HG03457 (cell line): ENCODE results near the gene SHISA5.
"Not testable (repeated sequence)": the region's sequence is repeated elsewhere in the genome, so short reads cannot be mapped to it uniquely, and the experiment has no call there.

Experiments
- ATAC-seq: cut with Tn5 transposase; IDR thresholded peaks from one replicate; pipeline ENCODE4 v1.9.1; 2021; ENCODE audit warnings: moderate number of reproducible peaks; ENCODE audit not compliant: unreplicated experiment

Gene SHISA5

DNA sequence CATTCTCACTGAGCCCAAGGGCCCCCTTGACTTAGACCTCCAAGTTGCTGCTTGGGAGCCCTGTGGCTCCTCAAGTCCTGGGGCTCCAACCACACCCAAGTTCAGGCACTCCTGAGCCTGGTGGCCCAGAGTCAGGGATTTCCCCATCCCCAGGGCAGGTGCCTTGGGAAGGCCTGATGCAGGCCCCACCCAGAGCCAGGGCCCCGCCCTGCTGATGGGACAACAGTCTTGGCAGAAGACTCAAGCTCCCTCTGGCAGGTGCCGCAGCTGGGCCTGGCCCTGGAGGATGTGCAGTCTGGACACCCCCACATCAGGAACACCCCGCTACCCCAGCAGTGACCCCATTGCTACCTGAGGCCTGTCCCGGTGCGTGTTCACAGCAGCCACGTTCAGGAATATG, 17.7 kb upstream of the SHISA5 start:
- ATAC-seq: no peak

GRCh38 chr3:48519277-48519643, 15.3 kb upstream of the SHISA5 start:
- ATAC-seq: no peak

DNA sequence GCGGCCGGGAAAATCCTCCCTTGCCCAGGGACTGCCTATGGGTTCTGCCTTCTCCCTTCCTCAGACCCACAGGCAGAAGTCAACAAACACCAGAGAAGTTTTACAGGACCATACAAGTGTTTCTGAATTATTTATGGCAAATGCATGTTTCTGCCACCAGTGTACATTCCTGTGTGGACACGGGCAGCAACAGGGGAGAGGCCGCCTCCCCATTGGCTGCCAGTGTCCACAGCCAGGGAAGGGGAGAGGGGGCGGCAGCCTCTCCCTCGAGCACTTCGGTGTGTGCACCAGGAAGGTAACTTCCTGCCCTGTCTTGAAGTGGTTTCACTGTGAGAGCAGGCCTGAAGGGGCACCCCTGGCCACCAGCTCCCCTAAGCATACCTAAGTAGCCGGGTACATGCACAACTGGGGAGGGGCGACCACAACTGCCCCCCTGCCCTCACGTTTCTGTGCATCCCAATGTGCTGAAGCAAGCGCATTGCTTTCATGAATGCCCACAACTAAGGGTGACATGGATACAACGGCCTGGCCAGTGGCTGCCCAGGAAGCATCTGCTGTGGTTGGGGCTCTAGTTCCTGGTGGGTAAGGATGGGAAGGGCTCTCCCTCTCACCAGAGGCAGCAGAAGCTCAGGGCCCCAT, 14.8 kb upstream of the SHISA5 start:
- no peak for ATAC-seq

GRCh38 chr3:48518069-48518468, 14.1 kb upstream of the SHISA5 start:
- no peak for ATAC-seq

GRCh38 chr3:48516571-48516970, 12.6 kb upstream of the SHISA5 start:
- ATAC-seq: no peak

- ATAC-seq: no peak
These were observed 10.7 kb upstream of the SHISA5 start for GRCh38 chr3:48514431-48515227.

- ATAC-seq: no peak
These were observed 7.6 kb upstream of the SHISA5 start for GRCh38 chr3:48511551-48511950.

- no peak for ATAC-seq
These were observed 3.5 kb upstream of the SHISA5 start for GRCh38 chr3:48507256-48508061.

GRCh38 chr3:48505968-48506504, 2.1 kb upstream of the SHISA5 start:
- ATAC-seq: no peak

- no peak for ATAC-seq
These were observed 1.2 kb upstream of the SHISA5 start for GRCh38 chr3:48505146-48505545.

GRCh38 chr3:48503401-48504050, 448 bp downstream of the SHISA5 start:
- ATAC-seq: no peak

DNA sequence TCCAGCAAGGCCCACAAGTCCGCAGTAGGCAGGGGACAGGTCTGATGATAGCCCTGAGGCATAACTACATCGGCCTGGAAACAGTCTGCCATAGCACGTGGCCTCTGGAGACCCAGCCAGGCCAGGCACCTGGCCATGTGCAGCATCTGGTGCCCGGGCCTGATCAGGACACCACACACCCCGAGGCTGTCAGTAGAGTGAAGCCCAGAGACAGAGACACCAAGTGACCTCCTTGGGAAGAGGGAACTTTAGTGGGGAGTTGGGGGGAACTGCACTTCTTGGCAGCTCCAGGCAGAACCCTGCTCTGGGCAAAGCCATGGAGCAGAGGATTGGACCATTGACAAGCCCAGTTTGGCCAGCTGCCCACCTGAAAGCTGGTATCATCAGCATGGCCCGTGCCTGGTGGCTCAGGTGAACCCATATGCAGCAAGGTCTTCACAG, 1.2 kb downstream of the SHISA5 start:
- ATAC-seq: no peak

GRCh38 chr3:48502121-48502520, 1.9 kb downstream of the SHISA5 start:
- no peak for ATAC-seq

DNA sequence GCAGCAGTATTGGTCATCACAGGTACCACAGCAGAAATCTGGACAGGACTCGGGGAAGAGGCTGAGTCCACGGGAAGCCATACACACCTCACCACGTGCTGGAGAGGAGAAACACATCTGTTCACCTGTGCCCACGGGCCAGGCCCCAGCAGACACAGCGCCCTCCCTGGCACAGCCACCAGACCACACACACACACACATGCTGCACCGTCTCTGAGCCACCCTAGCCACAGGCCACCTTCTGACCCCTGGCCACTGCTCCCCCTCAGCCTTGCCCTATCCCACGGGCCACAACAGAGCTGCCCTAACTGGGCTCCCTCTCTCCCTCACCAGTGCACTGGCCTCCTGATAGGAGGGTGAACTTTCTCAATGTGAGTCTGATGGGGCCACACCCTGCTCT, 2.8 kb downstream of the SHISA5 start:
- ATAC-seq: no peak

DNA sequence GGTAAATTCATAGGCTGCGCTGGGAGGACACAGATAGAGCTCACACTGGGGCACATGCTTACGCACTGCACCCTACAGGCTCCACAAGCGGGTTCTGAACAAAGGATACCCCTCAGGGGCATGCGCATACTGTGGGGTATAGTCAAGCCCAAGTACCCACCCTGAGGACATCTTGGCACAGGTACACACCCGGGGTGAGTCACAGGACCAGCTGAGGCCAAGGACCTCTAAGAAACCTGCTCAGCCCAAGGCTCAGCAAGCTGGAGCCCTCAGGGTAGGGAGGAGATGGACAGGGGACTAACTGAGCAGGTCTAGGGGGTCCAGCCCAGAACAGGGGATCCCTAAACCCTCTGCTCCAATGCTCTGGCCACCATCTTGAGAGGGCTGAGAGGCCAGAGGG, 3.3 kb downstream of the SHISA5 start:
- no peak for ATAC-seq

DNA sequence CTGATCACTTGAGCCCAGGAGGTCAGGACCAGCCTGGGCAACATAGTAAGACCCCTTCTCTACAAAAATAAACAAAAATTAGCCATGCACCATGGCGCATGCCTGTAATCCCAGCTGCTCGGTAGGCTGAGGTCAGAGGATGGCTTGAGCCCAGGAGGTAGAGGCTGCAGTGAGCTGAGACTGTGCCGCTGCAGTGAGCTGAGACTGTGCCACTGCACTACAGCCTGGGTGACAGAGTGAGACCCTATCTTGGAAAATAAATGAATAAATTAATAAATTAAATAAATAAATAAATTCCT, 10.8 kb downstream of the SHISA5 start:
- no peak for ATAC-seq

DNA sequence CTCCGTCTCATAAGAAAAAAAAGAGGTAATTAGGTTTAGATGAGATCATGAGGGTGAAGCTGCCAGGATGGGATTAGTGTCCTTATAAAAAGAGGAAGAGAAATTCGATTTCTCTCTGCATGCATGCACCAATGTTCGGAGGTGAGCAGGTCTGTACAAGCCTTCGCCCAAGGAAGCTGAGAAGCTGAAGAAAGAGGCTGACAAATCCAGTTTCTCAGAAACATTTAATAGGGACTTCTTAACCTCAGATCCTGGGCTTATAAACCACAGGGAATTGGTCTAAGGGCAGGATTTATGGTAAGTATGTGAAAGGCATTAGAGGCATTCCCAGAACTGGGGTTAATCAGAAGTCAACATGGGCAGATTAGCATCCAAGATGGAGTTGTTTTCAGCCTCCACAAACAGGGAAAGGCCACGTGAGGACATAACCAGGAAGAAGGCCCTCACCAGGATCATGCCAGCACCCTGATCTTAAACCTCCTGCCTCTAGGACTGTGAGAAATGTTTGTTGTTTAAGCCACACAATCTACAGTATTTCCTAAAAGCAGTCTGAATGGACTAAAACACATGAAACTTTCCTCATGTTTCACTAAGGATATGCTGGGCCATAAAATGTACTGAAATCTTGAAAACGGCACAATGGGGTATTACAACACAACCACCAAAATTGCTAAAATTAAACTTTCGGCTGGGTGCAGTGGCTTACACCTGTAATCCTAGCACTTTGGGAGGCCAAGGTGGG, 11.3 kb downstream of the SHISA5 start:
- no peak for ATAC-seq

DNA sequence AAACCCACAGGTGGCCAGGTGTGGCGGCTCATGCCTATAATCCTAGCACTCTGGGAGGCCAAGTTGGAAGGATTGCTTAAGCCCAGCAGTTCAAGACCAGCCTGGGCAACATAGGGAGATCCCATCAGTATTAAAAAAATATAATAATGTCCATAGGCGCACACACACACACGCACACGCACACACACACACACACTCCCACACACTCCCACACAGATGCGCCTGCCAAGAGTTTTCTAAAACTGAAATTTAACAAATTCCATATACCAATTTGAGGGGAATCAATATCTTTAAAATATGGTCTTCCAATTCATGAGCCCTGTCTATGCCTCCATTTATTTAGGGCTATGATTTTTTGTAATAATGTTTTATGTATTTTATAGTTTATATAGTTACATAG, 17.0 kb downstream of the SHISA5 start:
- ATAC-seq: no peak

DNA sequence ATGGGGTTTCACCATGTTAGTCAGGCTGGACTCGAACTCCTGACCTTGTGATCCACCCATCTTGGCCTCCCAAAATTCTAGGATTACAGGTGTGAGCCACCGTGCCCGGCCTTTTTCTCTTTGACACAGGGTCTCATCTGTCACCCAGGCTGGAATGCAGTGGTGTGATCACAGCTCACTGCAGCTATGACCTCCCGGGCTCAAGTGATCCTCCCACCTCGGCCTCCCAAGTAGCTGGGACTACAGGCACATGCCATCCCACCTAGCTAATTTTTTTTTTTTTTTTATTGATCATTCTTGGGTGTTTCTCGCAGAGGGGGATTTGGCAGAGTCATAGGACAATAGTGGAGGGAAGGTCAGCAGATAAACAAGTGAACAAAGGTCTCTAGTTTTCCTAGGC, 21.2 kb downstream of the SHISA5 start:
- not testable (repeated sequence) for ATAC-seq

- ATAC-seq: not testable (repeated sequence)
These were observed 23.1 kb downstream of the SHISA5 start for GRCh38 chr3:48480891-48481290.
